Measurements from ENCODE around the gene DOCK9. TPM values are rescaled to one million over a fixed set of nuclear protein-coding genes. Genes with fewer than 3 reads are reported as not detected.

DOCK9 gene
- polyA plus RNA-seq, 3 donors from 2014 or later = 2.1 to 6.3 (median 4.1) TPM

GRCh38 chr13:98941536-98941935, 36.3 kb downstream of the DOCK9 start:
- no peaks in the 10 kb centered on the region for H3K36me3 Mint-ChIP-seq
- DNase-seq = no peak
- H3K4me1 Mint-ChIP-seq = no peaks in the 10 kb centered on the region
- no peaks in the 10 kb centered on the region for H3K9me3 Mint-ChIP-seq
- H3K4me3 Mint-ChIP-seq = no peak overlapping the region
- peaks cover 0 to 2% (median 2%) of the 10 kb centered on the region in 3 donors for H3K27me3 Mint-ChIP-seq (ENCODE audit: low read depth in 3 of 3)
- H3K27ac Mint-ChIP-seq = no peak overlapping the region

- H3K27ac Mint-ChIP-seq = no peak overlapping the region
- no peaks in the 10 kb centered on the region for H3K4me1 Mint-ChIP-seq
- H3K36me3 Mint-ChIP-seq = no peaks in the 10 kb centered on the region
- H3K4me3 Mint-ChIP-seq = no peak overlapping the region
- peaks cover 0 to 2% (median 2%) of the 10 kb centered on the region in 3 donors for H3K27me3 Mint-ChIP-seq (ENCODE audit: low read depth in 3 of 3)
- no peaks in the 10 kb centered on the region for H3K9me3 Mint-ChIP-seq
- no peak for DNase-seq
Observed at GRCh38 chr13:98941126-98941525, 36.7 kb downstream of the DOCK9 start.

GRCh38 chr13:98940325-98941001, 37.4 kb downstream of the DOCK9 start:
- H3K27me3 Mint-ChIP-seq (ENCODE audit: low read depth in 3 of 3) = peaks cover 0 to 3% (median 2%) of the 10 kb centered on the region in 3 donors
- H3K9me3 Mint-ChIP-seq = no peaks in the 10 kb centered on the region
- no peak for DNase-seq
- no peaks in the 10 kb centered on the region for H3K36me3 Mint-ChIP-seq
- no peak overlapping the region for H3K4me3 Mint-ChIP-seq
- no peak overlapping the region for H3K27ac Mint-ChIP-seq
- no peaks in the 10 kb centered on the region for H3K4me1 Mint-ChIP-seq

- H3K4me1 Mint-ChIP-seq = no peaks in the 10 kb centered on the region
- DNase-seq = no peak
- H3K36me3 Mint-ChIP-seq = peaks cover 0 to 3% (median under 1%) of the 10 kb centered on the region in 3 donors
- H3K4me3 Mint-ChIP-seq = no peak overlapping the region
- H3K9me3 Mint-ChIP-seq = no peaks in the 10 kb centered on the region
- H3K27ac Mint-ChIP-seq = no peak overlapping the region
- H3K27me3 Mint-ChIP-seq (ENCODE audit: low read depth in 3 of 3) = peaks cover 0 to 2% (median 2%) of the 10 kb centered on the region in 3 donors
Observed at GRCh38 chr13:98939660-98940191, 38.1 kb downstream of the DOCK9 start.

- Mint-ChIP-seq H3K9me3 (no peaks in the 10 kb centered on the region), H3K27me3 (ENCODE audit: low read depth in 3 of 3) (peaks cover 0 to 2% (median 2%) of the 10 kb centered on the region in 3 donors), H3K4me3 (no peak overlapping the region), H3K36me3 (peaks cover 0 to 8% (median 7%) of the 10 kb centered on the region in 3 donors), H3K4me1 (no peaks in the 10 kb centered on the region), H3K27ac (no peak overlapping the region)
- DNase-seq = no peak
Observed at GRCh38 chr13:98938801-98939200, 39.1 kb downstream of the DOCK9 start.

GRCh38 chr13:98937911-98938381, 39.9 kb downstream of the DOCK9 start:
- Mint-ChIP-seq H3K4me3 (no peak overlapping the region), H3K9me3 (no peaks in the 10 kb centered on the region), H3K4me1 (peaks cover 0 to 2% of the 10 kb centered on the region in 2 donors), H3K27ac (no peak overlapping the region), H3K27me3 (ENCODE audit: low read depth in 3 of 3) (peaks cover 0 to 2% (median 2%) of the 10 kb centered on the region in 3 donors), H3K36me3 (peaks cover 0 to 8% (median 7%) of the 10 kb centered on the region in 3 donors)
- no peak for DNase-seq

GRCh38 chr13:98934243-98934642, 43.6 kb downstream of the DOCK9 start:
- no peak overlapping the region for H3K4me3 Mint-ChIP-seq
- H3K36me3 Mint-ChIP-seq = peaks cover 4 to 11% (median 8%) of the 10 kb centered on the region in 3 donors
- H3K4me1 Mint-ChIP-seq = peaks cover 6 to 7% of the 10 kb centered on the region in 2 donors
- H3K27ac Mint-ChIP-seq = no peak overlapping the region
- no peaks in the 10 kb centered on the region for H3K9me3 Mint-ChIP-seq
- peaks cover 0 to 3% (median 2%) of the 10 kb centered on the region in 3 donors for H3K27me3 Mint-ChIP-seq (ENCODE audit: low read depth in 3 of 3)
- DNase-seq = no peak

GRCh38 chr13:98930151-98930591, 47.7 kb downstream of the DOCK9 start:
- no peaks in the 10 kb centered on the region for H3K9me3 Mint-ChIP-seq
- peak overlapping the region in 1 of 5 donors; percentile 40 for H3K4me3 Mint-ChIP-seq
- H3K4me1 Mint-ChIP-seq = peaks cover 6 to 7% of the 10 kb centered on the region in 2 donors
- H3K27ac Mint-ChIP-seq = no peak overlapping the region
- peaks cover 0 to 2% (median 0%) of the 10 kb centered on the region in 3 donors for H3K27me3 Mint-ChIP-seq (ENCODE audit: low read depth in 3 of 3)
- no peak for DNase-seq
- peaks cover 8 to 25% (median 16%) of the 10 kb centered on the region in 3 donors for H3K36me3 Mint-ChIP-seq

- Mint-ChIP-seq H3K36me3 (peaks cover 0 to 28% (median 28%) of the 10 kb centered on the region in 3 donors), H3K9me3 (no peaks in the 10 kb centered on the region), H3K4me1 (peaks cover 5 to 6% of the 10 kb centered on the region in 2 donors), H3K27ac (peak overlapping the region in 1 of 6 donors; percentile 45), H3K4me3 (no peak overlapping the region), H3K27me3 (ENCODE audit: low read depth in 3 of 3) (peaks cover 0 to 2% (median 0%) of the 10 kb centered on the region in 3 donors)
- no peak for DNase-seq
Observed at GRCh38 chr13:98927951-98928927, 49.6 kb downstream of the DOCK9 start.

- H3K36me3 Mint-ChIP-seq = peaks cover 14 to 45% (median 36%) of the 10 kb centered on the region in 3 donors
- no peak for DNase-seq
- H3K4me1 Mint-ChIP-seq = peaks cover 0 to 5% of the 10 kb centered on the region in 2 donors
- no peak overlapping the region for H3K4me3 Mint-ChIP-seq
- no peak overlapping the region for H3K27ac Mint-ChIP-seq
- H3K27me3 Mint-ChIP-seq (ENCODE audit: low read depth in 3 of 3) = peaks cover 0 to 2% (median 0%) of the 10 kb centered on the region in 3 donors
- no peaks in the 10 kb centered on the region for H3K9me3 Mint-ChIP-seq
Observed at GRCh38 chr13:98925949-98926348, 51.9 kb downstream of the DOCK9 start.

- H3K9me3 Mint-ChIP-seq = no peaks in the 10 kb centered on the region
- no peak overlapping the region for H3K27ac Mint-ChIP-seq
- H3K4me3 Mint-ChIP-seq = no peak overlapping the region
- peaks cover 3 to 5% of the 10 kb centered on the region in 2 donors for H3K4me1 Mint-ChIP-seq
- H3K36me3 Mint-ChIP-seq = peaks cover 22 to 57% (median 44%) of the 10 kb centered on the region in 3 donors
- H3K27me3 Mint-ChIP-seq (ENCODE audit: low read depth in 3 of 3) = no peaks in the 10 kb centered on the region
- DNase-seq = no peak
Observed at GRCh38 chr13:98923641-98924397, 54.0 kb downstream of the DOCK9 start.

GRCh38 chr13:98922306-98922705, 55.6 kb downstream of the DOCK9 start:
- H3K27ac Mint-ChIP-seq = no peak overlapping the region
- no peak for DNase-seq
- H3K36me3 Mint-ChIP-seq = peaks cover 27 to 59% (median 49%) of the 10 kb centered on the region in 3 donors
- H3K27me3 Mint-ChIP-seq (ENCODE audit: low read depth in 3 of 3) = no peaks in the 10 kb centered on the region
- no peak overlapping the region for H3K4me3 Mint-ChIP-seq
- peaks cover 8 to 9% of the 10 kb centered on the region in 2 donors for H3K4me1 Mint-ChIP-seq
- no peaks in the 10 kb centered on the region for H3K9me3 Mint-ChIP-seq

GRCh38 chr13:98921786-98922185, 56.1 kb downstream of the DOCK9 start:
- no peak for DNase-seq
- Mint-ChIP-seq H3K27ac (no peak overlapping the region), H3K4me3 (no peak overlapping the region), H3K9me3 (no peaks in the 10 kb centered on the region), H3K36me3 (peaks cover 27 to 59% (median 47%) of the 10 kb centered on the region in 3 donors), H3K4me1 (peaks cover 8 to 9% of the 10 kb centered on the region in 2 donors), H3K27me3 (ENCODE audit: low read depth in 3 of 3) (no peaks in the 10 kb centered on the region)

Data from immature natural killer cell (primary cell).